NCI-H2227 treated with DMSO at 0.1 percent for 48 hours (cell line): ENCODE results near the gene SARM1.

Experiments
- DNase-seq: peaks from one replicate; lab custom pipeline; 2025; lab: John Stamatoyannopoulos, UW

Gene SARM1

GRCh38 chr17:28368915-28369683 is 2.4 kb upstream of the SARM1 start:
- DNase-seq = no peak

GRCh38 chr17:28369684-28370034 is 1.8 kb upstream of the SARM1 start:
- DNase-seq = no peak

- no peak for DNase-seq
These were observed 1.3 kb upstream of the SARM1 start, which contains the start of gene VTN for GRCh38 chr17:28370035-28370743. TSS of gene VTN (minus strand) at chr17:28370307. CDS start at chr17:28370203, 104 bp downstream.

- no peak for DNase-seq
These were observed 770 bp upstream of the SARM1 start for GRCh38 chr17:28370744-28371103.

- no peak for DNase-seq
These were observed 880 bp downstream of the SARM1 start for GRCh38 chr17:28372203-28372944.

- DNase-seq = no peak
These were observed 1.4 kb downstream of the SARM1 start for GRCh38 chr17:28372945-28373274.

- DNase-seq = no peak
These were observed 8.6 kb downstream of the SARM1 start for GRCh38 chr17:28379814-28380801.

- no peak for DNase-seq
These were observed 9.8 kb downstream of the SARM1 start for GRCh38 chr17:28381141-28381825.

GRCh38 chr17:28384281-28385036 is 13.0 kb downstream of the SARM1 start:
- DNase-seq = no peak

- DNase-seq = no peak
These were observed 13.5 kb downstream of the SARM1 start for GRCh38 chr17:28385037-28385400.

GRCh38 chr17:28385406-28385805 is 13.9 kb downstream of the SARM1 start:
- no peak for DNase-seq

GRCh38 chr17:28386391-28386790 is 14.9 kb downstream of the SARM1 start:
- no peak for DNase-seq

- no peak for DNase-seq
These were observed 16.6 kb downstream of the SARM1 start for GRCh38 chr17:28388106-28388505.

- DNase-seq = no peak
These were observed 18.6 kb downstream of the SARM1 start for GRCh38 chr17:28390141-28390540.

- no peak for DNase-seq
These were observed 19.1 kb downstream of the SARM1 start for GRCh38 chr17:28390563-28390962.

- no peak for DNase-seq
These were observed 19.5 kb downstream of the SARM1 start for GRCh38 chr17:28390984-28391383.

- no peak for DNase-seq
These were observed 19.9 kb downstream of the SARM1 start for GRCh38 chr17:28391401-28391800.

- no peak for DNase-seq
These were observed 21.0 kb downstream of the SARM1 start for GRCh38 chr17:28392491-28392890.

GRCh38 chr17:28394337-28395116 is 23.0 kb downstream of the SARM1 start:
- DNase-seq = no peak

GRCh38 chr17:28395426-28395825 is 23.9 kb downstream of the SARM1 start:
- no peak for DNase-seq
